CD4-positive, alpha-beta T cell treated with Interleukin-4 for 1 hour (primary cell): ENCODE results near the gene PDE4A.
A peak's percentile ranks its signal among the peaks of the same experiment; 100 is the strongest.
"Not testable (repeated sequence)": the region's sequence is repeated elsewhere in the genome, so short reads cannot be mapped to it uniquely, and the experiment has no call there.

Experiments
- DNase-seq, 2 donors: peaks; one replicate each; pipeline ENCODE4 v3.0.0-alpha.2; 2020 to 2022

PDE4A gene

GRCh38 chr19:10430505-10431253 lies 10.3 kb downstream of the PDE4A start:
- peak in 1 of 2 donors; percentile 28 for DNase-seq

DNA sequence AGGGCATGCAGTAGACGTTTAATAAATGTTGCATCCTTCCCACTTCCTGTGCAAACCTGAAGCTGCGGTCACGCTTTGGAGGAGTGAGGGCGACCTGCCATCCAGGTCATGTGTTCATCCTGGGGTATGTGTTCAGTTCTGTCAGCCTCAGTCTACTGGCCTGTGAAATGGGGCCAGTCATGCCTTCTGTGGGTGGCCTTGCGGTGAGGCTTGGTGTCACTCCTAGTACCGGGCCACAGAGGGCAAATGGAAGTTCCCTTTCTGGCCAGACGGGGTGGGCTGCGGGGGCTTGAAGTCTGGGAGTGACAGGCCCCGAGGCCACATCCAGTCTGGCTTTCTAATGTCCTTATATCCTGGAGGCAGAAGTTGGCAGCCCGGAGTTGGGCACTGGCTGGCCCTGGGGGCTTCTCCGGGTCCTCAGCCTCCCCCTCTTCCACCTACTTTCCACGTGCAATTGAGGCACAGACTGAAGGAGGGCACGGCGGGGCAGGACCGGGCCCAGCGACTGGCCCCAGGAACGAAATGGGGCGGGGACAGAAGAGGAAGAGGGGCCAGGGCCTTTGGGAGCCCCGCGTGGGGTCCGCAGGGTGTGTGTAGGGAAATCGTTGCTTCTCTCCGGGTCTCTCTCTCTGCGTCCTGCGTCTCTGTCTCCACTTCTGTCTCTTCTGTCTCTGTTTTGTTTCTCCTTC lies 11.1 kb downstream of the PDE4A start:
- peak; percentile 75 to 76 for DNase-seq

- peak; percentile 82 to 83 for DNase-seq
Observed at GRCh38 chr19:10431943-10432735, 11.8 kb downstream of the PDE4A start.

- no peak for DNase-seq
Observed at GRCh38 chr19:10432736-10433130, 12.4 kb downstream of the PDE4A start.

- DNase-seq: no peak
Observed at GRCh38 chr19:10433131-10433536, 12.8 kb downstream of the PDE4A start.

GRCh38 chr19:10439588-10439987 lies 19.2 kb downstream of the PDE4A start:
- no peak for DNase-seq

GRCh38 chr19:10442698-10443097 lies 22.4 kb downstream of the PDE4A start:
- DNase-seq: no peak

DNA sequence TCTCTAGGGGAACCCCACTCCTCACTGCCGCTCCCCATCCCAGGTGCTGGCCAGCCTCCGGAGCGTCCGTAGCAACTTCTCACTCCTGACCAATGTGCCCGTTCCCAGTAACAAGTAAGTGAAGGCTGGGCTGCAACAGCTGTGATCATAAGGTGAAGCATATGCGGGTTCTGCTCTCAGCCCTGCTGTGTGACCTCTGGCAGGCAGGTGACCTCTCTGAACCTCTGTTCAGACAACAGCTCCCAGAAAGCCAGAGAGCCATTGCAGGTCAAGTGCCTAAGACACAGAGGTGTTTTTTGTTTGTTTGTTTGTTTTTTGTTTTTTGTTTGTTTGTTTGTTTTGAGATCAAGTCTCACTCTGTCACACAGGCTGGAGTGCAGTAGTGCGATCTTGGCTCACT lies 28.7 kb downstream of the PDE4A start:
- DNase-seq: no peak

DNA sequence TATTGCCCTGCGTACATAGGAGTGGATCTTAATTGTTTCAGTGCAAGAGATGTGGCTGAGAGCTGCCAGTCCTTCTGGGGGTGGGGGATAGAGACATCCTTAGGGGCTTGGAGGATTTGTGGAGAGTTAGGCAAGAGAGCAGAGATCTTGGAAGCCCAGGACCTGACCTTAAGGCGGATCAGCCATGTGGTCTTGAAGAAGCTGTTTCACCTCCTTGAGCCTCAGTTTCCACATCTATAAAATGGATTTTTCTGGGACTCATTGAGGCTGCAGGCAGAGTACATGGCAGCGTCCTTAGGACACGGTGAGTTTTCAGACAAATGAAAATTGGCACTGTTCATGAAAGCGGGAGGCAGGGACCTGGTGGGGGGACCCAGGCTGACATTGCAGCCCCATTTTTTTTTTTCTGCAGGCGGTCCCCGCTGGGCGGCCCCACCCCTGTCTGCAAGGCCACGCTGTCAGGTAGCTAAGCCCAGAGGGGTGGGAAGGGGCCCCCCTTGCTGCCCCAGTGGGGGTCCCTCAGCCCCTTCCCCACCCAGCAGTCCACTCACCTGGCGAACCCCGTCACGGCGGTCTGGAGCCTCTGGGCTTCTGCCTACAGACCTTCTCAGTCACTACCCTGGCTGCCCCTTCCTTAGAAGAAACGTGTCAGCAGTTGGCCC lies 30.0 kb downstream of the PDE4A start:
- DNase-seq: no peak

DNA sequence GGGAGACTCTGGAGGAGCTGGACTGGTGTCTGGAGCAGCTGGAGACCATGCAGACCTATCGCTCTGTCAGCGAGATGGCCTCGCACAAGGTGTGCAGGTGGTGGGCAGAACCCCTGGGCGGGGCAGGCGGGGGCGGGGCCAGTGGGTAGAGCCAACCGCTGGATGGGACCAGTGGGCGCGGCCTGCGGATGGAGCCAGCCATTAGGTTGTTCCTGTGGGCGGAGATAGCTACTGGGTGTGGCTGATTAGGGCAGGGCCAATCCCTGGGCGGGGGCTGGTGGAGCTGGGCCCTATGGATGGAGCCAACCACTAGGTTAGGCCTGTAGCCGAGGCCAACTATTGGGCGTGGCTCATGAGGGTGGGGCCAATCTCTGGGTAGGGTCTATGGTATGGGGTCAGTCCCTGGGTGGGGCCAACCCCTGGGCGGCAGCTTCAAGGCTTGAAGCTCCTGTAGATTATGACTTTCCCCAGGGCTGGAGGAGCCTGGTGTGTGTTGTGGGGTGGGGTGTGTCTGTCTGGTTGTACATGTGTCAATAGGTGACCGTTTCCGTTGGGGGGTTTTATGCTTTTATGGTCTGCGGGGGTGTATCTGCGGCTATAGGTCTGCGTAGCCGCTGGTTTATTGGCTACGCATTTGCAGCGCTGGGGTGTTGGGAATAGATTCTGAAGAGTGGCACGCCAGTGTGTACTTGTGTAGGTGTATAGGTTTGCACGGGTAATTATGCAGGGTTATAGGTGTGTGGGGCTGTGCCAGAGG lies 30.7 kb downstream of the PDE4A start:
- no peak for DNase-seq

DNA sequence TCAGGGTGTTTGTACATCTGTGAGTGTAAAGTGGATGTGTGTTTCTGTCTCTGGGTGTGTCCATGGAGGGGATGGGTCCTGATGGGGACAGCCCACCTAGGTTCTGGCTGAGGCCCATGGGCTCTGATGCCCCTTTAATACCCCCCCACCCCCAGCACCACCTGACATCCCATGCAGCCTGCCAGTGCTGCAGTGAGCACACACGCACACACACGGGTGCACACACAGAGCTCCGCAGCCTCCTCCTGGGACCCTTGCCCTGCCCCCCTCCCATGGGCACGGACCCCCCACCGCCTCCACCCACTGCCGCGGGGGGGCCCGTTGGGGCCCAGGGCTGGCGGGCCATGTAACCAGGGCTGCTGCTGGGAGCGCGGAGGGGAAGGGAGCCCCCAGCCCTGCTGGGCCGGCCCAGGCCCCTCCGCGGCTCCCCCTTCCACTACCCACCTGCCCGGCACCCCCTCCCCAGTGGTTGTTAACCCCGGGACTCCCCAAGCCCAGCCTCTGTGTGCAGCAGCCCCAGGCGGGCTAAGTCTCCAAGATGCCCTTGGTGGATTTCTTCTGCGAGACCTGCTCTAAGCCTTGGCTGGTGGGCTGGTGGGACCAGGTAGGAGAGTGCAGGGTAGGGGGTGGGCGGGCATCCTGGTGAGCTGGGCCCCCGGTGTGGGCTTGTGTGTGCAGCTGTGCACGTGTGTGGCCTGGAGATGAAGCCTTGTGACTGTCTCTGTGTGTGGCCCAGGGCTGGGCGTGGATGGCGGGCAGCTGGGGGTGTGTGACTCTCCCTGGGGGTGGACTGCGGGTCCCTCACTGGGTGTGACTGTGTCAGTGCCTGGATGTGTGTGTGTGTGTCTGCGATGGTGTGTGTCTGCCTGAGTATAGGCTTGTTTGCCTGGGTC lies 32.6 kb downstream of the PDE4A start:
- no peak for DNase-seq

GRCh38 chr19:10453852-10454251 lies 33.5 kb downstream of the PDE4A start:
- no peak for DNase-seq

DNA sequence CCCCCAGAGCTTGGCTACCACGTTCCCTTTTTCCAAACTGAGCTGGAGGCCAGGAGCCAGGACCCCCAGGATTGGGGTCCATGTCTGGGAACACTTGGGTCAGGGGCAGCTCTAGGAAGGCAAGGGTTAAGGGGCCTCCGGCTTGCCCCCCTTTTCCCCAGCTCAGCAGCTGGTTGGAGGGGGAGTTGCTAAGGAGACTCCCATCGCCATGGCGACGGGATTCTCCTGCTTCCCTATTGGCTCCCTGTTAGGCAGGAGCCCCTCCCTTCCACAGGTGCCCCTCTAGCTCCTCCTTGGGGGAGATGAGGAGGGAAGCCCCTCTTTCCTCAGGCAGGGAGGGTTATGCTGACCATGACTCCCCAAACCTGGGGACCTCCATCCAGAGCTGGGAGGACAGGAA lies 33.9 kb downstream of the PDE4A start:
- no peak for DNase-seq

DNA sequence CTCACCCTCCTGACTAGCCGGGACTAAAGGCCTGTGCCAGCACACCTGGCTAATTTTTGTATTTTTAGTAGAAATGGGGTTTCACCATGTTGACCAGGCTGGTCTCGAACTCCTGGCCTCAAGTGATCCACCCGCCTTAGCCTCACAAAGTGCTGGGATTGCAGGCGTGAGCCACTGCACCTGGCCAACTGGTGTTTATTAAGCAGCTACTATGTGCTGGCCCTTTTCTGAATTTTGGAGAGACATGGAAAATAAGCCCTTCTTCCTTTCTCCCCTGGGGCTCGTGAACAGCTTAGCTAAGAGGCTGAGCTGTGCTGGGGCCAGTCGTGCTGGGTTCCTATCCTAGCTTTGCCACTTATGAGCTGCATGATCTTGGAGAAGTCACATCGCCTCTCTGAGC lies 38.4 kb downstream of the PDE4A start:
- DNase-seq: not testable (repeated sequence)

DNA sequence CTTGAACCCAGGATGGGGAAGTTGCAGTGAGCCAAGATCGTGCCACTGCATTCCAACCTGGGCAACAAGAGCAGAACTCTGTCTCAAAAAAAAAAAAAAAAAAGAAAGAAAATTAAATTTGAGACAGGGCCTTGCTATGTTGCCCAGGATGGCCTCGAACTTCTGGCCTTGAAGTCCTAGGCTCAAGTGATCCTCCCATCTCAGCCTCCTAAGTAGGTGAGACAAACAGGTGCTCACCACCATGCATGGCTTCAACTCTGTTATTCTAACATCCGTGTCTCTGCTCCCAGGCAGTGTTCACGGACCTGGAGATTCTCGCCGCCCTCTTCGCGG lies 40.3 kb downstream of the PDE4A start:
- DNase-seq: no peak

DNA sequence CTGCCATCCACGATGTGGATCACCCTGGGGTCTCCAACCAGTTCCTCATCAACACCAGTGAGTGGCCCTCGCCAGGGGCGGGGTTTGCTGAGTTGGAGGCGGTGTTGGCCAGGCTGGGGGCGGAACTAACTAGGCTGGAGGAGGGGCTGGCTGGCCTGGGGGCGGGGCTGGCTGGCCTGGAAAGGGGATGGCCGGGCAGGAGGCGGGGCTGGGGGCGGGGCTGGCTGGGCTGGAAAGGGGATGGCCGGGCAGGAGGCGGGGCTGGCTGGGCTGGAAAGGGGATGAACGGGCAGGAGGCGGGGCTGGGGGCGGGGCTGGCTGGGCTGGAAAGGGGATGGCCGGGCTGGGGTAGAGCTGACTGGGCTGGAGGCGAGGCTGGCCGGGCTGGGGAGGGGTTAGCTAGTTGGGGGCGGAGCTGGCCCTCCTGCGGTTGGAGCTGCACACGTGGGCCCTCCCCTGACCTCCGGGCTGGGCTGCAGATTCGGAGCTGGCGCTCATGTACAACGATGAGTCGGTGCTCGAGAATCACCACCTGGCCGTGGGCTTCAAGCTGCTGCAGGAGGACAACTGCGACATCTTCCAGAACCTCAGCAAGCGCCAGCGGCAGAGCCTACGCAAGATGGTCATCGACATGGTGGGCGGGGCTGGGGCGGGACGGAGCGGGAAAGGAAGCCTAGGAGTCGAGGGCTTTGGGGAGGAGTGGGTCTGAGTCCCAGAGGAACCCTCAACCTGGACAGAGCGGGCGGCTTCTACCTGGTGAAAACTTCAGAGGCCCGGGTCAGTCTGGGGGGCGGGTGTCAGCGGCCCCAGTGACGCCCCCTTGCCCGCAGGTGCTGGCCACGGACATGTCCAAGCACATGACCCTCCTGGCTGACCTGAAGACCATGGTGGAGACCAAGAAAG lies 41.0 kb downstream of the PDE4A start:
- peak; percentile 90 to 92 for DNase-seq

GRCh38 chr19:10462042-10462441 lies 41.7 kb downstream of the PDE4A start:
- DNase-seq: not testable (repeated sequence)

DNA sequence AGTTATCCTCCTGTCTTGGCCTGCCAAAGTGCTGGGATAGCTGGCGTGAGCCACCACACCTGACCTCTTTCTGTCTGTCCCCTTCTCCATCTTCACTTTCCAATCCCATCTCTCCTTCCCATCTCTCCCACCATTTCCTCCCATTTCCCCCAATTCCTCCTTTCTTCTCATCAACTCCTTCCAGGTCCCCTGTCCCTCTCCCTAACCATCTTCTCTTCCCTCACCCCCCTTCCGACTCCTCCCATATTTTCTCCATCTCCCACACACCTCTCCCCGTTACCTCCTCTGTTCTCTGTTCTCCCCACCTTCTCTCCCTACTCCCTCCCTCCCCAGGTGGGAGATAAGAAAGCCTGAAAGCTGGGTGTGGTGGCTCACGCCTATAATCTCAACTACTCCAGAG lies 42.2 kb downstream of the PDE4A start:
- no peak for DNase-seq

- DNase-seq: no peak
Observed at GRCh38 chr19:10464456-10464855, 44.1 kb downstream of the PDE4A start.

- no peak for DNase-seq
Observed at GRCh38 chr19:10467104-10467706, 46.9 kb downstream of the PDE4A start.
